ENCODE measurements around the gene MAP2K6. TPM values are rescaled to one million over a fixed set of nuclear protein-coding genes. Genes with fewer than 3 reads are reported as not detected.

Gene MAP2K6
- total RNA-seq, 1 donor = 0.43 TPM

DNA sequence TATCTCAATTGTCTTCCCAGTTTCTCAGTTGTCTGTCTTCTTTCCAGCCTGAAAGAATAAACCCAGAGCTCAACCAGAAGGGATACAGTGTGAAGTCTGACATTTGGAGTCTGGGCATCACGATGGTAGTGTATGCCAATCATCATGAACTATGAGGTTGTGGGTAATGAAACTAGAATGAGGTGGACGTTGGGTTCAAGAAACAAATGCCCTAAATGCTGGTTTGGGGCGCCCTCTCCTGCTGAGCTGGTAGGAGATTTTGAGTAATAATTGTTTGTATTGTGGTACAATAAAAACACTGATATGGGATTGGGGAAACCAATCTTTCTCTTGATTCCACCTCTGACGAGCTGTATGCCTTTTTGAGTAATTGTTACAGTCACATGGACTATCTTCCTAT, 110.4 kb downstream of the MAP2K6 start:
- no peak overlapping the region for H3K4me3 ChIP-seq (ENCODE audit: low read depth, low read length)
- DNase-seq (ENCODE audit: low read depth) = no peak
- TF ChIP-seq, protein P1, sequence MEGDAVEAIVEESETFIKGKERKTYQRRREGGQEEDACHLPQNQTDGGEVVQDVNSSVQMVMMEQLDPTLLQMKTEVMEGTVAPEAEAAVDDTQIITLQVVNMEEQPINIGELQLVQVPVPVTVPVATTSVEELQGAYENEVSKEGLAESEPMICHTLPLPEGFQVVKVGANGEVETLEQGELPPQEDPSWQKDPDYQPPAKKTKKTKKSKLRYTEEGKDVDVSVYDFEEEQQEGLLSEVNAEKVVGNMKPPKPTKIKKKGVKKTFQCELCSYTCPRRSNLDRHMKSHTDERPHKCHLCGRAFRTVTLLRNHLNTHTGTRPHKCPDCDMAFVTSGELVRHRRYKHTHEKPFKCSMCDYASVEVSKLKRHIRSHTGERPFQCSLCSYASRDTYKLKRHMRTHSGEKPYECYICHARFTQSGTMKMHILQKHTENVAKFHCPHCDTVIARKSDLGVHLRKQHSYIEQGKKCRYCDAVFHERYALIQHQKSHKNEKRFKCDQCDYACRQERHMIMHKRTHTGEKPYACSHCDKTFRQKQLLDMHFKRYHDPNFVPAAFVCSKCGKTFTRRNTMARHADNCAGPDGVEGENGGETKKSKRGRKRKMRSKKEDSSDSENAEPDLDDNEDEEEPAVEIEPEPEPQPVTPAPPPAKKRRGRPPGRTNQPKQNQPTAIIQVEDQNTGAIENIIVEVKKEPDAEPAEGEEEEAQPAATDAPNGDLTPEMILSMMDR (IDR thresholded peaks at IDR 0.05; ENCODE audit: insufficient read depth, low read depth, low read length) = no peak

DNA sequence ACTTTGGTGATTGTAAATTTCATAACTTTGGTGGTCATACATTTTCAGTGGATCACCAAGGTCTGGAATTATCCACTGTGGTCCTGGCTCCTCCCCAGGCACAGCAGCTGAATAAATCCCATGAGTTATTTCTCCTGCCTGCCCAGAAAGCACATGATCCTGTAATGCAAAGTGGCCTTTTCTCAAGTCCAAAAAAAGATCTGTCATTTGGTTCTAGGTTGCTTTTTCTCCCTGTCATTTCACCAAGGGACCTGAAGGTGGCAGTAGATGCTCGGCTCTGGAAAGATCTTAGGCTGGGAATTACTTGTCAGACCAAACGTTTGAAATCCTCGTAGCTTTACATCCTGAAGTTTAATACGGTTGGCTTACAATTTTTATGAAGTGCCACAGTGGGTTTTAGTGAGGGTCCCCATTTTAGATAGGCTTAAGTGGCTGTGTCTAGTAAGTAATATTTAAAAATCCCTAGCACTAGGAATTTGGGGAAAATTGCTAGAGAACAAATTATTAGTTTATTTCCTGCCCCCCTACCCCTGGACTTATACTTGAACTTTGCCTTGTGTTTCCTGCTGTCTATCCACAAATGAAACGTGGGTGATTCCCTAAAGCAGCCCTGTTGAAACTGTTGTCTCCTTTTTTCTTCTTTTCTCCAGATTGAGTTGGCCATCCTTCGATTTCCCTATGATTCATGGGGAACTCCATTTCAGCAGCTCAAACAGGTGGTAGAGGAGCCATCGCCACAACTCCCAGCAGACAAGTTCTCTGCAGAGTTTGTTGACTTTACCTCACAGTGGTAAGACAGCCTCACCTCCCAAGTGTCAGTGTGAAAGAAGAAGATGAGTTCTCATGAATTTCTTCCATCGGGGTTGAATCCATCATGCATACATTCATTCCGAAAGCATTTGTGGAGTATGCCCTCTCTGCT, 111.7 kb downstream of the MAP2K6 start:
- TF ChIP-seq, protein P1 (IDR thresholded peaks at IDR 0.05; ENCODE audit: insufficient read depth, low read depth, low read length) = peak; percentile 96
- DNase-seq (ENCODE audit: low read depth) = peak; percentile 74
- H3K4me3 ChIP-seq (ENCODE audit: low read depth, low read length) = no peak overlapping the region

DNA sequence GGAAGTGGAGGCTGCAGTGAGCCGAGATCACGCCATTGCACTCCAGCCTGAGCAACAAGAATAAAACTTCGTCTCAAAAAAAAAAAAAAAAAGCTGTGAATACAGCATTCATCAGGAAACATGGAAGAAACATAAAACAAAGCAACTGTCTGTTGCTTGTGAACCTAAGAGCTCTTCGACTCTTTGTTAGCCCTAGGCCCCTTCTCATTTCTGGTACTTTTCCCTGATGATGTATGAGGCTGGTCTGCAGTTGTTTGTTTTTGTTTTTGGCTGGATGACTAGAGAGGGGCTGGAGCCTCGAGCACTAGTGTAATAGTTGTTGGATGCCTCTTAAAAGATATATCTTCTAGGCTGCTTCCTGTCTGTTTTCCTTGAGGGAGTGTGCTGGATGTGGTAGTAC, 113.5 kb downstream of the MAP2K6 start:
- no peak for DNase-seq (ENCODE audit: low read depth)
- no peak overlapping the region for H3K4me3 ChIP-seq (ENCODE audit: low read depth, low read length)
- TF ChIP-seq, protein P1 (IDR thresholded peaks at IDR 0.05; ENCODE audit: insufficient read depth, low read depth, low read length) = no peak

DNA sequence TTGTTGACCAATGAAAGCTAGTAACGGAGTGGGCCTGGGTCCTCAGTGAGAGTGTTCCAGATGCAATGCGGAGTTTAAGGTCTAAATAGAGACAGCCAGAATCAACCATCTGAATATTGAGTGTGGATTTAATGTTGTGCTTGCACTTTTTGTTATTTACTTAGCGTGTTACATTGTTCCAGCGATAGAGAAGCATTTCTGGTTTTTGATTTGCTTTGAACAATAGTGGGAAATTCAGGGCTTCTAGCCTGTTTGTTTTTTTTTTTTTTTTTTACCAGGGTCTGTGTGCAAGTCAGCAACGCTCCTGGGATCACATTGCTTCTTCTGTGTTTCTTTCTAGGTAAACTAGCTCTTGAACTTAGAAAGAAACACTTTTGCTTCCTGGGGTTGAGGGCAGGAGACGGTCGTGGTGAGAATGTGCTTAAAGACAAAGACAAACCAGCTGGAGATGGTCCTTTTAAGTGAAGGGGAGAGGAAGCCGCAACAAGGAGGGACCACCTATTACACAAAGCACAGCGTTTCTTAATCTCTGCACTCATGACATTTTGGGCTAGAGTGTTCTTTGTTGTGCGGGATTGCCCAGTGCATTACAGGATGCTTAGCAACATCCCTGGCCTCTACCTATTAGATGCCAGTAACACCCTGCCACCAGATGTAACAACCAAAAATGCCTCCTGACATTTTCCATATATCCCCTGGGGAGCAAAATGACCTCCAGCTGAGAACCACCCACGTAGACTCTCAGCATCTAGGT, 119.2 kb downstream of the MAP2K6 start:
- TF ChIP-seq, protein P1 (IDR thresholded peaks at IDR 0.05; ENCODE audit: insufficient read depth, low read depth, low read length) = no peak
- DNase-seq (ENCODE audit: low read depth) = no peak
- no peak overlapping the region for H3K4me3 ChIP-seq (ENCODE audit: low read depth, low read length)

DNA sequence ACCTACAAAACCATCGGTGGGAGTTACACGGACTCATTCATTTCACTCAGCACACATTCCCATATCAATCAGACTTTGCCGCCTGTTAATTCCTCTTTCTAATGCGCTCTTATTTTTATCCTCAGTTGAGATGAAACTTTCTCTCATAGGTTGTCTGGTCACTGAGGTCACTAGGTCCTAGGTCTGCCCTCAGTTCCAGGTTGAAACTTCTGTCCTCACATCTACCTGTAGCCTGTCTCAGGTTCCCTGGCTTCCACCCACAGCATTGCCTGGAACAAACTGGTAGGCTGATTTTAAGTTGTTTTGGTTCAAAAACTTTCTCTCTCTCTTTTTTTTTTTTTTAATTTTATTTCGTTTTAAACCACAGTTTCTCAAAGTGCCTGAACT, 119.7 kb downstream of the MAP2K6 start:
- no peak for DNase-seq (ENCODE audit: low read depth)
- TF ChIP-seq, protein P1 (IDR thresholded peaks at IDR 0.05; ENCODE audit: insufficient read depth, low read depth, low read length) = no peak
- H3K4me3 ChIP-seq (ENCODE audit: low read depth, low read length) = no peak overlapping the region

DNA sequence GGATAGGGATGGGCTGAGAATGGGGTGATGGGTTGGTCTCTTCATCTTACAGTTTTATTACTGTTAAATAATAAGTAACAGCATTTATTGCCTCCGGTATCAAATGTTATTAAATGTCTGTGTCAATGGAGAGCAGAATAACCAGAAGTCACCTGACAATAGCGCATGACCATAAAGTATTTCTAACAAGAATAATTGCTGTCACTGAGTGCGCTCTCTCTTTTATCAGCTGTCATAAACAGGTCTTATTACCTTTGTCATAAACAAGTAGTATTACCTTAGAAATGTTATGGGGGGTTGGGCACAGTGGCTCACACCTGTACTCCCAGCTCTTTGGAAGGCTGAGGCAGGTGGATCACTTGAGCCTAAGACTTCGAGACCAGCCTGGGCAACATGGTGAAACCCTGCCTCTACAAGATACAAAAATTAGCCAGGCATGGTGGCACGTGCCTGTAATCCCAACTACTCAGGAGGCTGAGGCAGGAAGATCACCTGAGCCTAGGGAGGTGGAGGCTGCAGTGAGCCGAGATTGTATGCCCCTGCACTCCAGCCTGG, 120.6 kb downstream of the MAP2K6 start:
- no peak overlapping the region for H3K4me3 ChIP-seq (ENCODE audit: low read depth, low read length)
- DNase-seq (ENCODE audit: low read depth) = no peak
- TF ChIP-seq, protein P1 (IDR thresholded peaks at IDR 0.05; ENCODE audit: insufficient read depth, low read depth, low read length) = no peak

All from fibroblast of villous mesenchyme (primary cell).